ENCODE data around the gene ANAPC16. TPM values are rescaled to one million over a fixed set of nuclear protein-coding genes. Genes with fewer than 3 reads are reported as not detected.

ANAPC16 gene
- polyA plus RNA-seq (2013) = 51.1 and 52.7 TPM in 2 replicates

DNA sequence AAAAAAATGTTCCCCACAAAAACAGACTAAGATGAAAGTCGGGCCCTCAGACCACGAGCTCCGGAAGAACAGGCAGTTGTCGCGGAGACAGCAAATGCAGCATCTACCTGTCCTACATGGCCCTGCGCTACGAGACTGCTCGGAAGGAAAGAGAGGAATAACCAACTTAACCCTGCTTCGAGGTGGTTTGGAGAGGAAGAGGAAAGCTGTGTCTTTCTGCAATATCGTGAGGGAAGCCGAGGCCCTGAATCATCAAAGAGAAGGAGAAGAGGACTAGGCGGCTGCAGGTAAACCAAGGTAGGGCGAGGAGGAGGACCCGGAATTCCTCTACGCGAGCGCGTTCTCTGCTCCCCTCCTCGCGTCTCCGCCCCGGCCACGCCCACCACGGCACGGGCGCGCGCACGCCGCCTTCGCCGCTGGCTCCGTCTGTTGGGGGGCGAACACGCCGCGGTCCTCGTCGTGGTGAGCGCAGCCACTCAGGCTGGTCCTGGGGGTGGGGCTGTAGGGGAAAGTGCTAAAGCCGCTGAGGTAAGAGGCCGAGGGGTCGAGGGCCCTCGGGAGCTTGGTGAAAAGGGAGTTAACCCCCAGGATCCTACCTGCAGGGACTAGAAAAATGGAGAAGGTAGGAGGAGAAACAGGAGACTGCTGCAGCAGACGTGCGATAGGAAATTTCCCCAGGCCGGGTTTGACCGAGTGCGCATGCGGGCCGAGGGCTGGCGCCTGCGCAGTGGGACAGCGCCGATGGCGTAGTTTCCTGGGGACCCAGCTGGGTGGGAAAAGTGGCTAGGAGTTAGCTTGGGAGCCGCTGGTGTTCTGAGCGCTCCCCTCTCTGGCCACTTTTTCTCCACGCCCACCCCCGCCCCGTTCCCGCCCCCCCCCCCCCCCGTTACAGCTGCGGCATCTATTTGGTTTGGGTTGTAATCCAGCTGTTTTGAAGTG, at the start of gene ANAPC16, which contains the start of gene ASCC1:
Gene ANAPC16, plus strand, starts transcription at position 402 of the 939 bp plus-strand sequence. CDS start 7,903 bp downstream, outside the sequence.
Gene ASCC1, minus strand, starts transcription at position 666 of the 939 bp plus-strand sequence. CDS start 2,978 bp downstream, outside the sequence.
- H4K91ac ChIP-seq (ENCODE audit: low read depth, low read length) = peak within 1 kb of the TSS; percentile 87
- DNase-seq = peak; percentile 92 to 98
- H2AFZ ChIP-seq (ENCODE audit: insufficient read depth, low read length, poor library complexity) = peak within 1 kb of the TSS; percentile 71
- peak within 1 kb of the TSS; percentile 79 for H3K4me3 ChIP-seq (ENCODE audit: low read depth, low read length)
- H3K14ac ChIP-seq (ENCODE audit: low read length) = peak within 1 kb of the TSS; percentile 88
- H3K23ac ChIP-seq (ENCODE audit: low read length) = no peak within 1 kb of the TSS
- H3K79me1 ChIP-seq (ENCODE audit: low read length) = peaks cover 11% of the 10 kb centered on the region
- H2BK12ac ChIP-seq (ENCODE audit: low read length) = peak within 1 kb of the TSS; percentile 78
- peak within 1 kb of the TSS; percentile 94 for H3K9ac ChIP-seq (ENCODE audit: low read length)
- H3K27ac ChIP-seq (ENCODE audit: low read depth, low read length) = peak within 1 kb of the TSS; percentile 97
- H2BK5ac ChIP-seq (ENCODE audit: low read depth, low read length, poor library complexity) = peak within 1 kb of the TSS; percentile 89
- peaks cover 6% of the 10 kb centered on the region for H3K79me2 ChIP-seq (ENCODE audit: control insufficient read depth, insufficient read depth, low read length, poor library complexity)
- peaks cover 5% of the 10 kb centered on the region in 2 experiments for H3K36me3 ChIP-seq (ENCODE audit: control insufficient read depth in 1 of 2, insufficient read depth in 2 of 2, low read length in 2 of 2)
- H3K9me3 ChIP-seq (ENCODE audit: insufficient read depth, low read depth, low read length) = no peaks in the 10 kb centered on the region
- H2BK120ac ChIP-seq (ENCODE audit: insufficient read depth, low read length, poor library complexity) = peak within 1 kb of the TSS; percentile 75
- H3K4ac ChIP-seq (ENCODE audit: low read depth, low read length) = peak within 1 kb of the TSS; percentile 84
- peak within 1 kb of the TSS; percentile 95 for H4K8ac ChIP-seq (ENCODE audit: low read depth, low read length)
- peak within 1 kb of the TSS; percentile 76 for H2AK5ac ChIP-seq (ENCODE audit: low read length)
- H3K4me1 ChIP-seq (ENCODE audit: control insufficient read depth in 1 of 2, insufficient read depth in 2 of 2, low read length in 2 of 2) = peaks cover 5 to 7% of the 10 kb centered on the region in 2 experiments
- peak within 1 kb of the TSS; percentile 96 for H4K12ac ChIP-seq (ENCODE audit: low read depth, low read length)
- no peaks in the 10 kb centered on the region for H3K27me3 ChIP-seq (ENCODE audit: insufficient read depth, low read length)
- WGBS (ENCODE audit: extremely low coverage, insufficient coverage, insufficient read length) = no CpG with 5 or more reads among the region's 64 CpGs
- H3K4me2 ChIP-seq (ENCODE audit: low read length) = peak within 1 kb of the TSS; percentile 68
- H3K18ac ChIP-seq (ENCODE audit: low read length) = peak within 1 kb of the TSS; percentile 74

DNA sequence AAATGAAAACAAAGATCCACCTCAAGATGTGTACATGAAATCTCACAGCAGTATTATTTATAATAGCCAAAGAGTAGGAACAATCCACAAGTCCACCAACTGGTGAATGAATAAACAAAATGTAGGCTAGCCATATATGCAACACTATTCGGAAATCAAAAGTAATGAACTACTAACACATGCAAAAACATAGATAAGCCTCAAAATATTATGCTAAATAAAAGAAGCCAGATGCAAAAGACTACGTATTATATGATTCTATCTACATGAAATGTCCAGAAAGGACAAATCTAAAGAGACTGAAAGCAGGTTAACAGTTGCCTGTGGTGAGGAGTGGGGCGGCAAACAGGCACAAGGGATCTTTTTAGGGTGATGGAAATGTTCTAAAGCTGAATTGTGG, 48.7 kb upstream of the ANAPC16 start:
- no CpG with 5 or more reads among the region's 3 CpGs for WGBS (ENCODE audit: extremely low coverage, insufficient coverage, insufficient read length)
- H2AK5ac ChIP-seq (ENCODE audit: low read length) = no peak overlapping the region
- H4K12ac ChIP-seq (ENCODE audit: low read depth, low read length) = no peak overlapping the region
- no peak overlapping the region for H4K8ac ChIP-seq (ENCODE audit: low read depth, low read length)
- H4K91ac ChIP-seq (ENCODE audit: low read depth, low read length) = no peak overlapping the region
- no peak overlapping the region for H3K4me2 ChIP-seq (ENCODE audit: low read length)
- H3K18ac ChIP-seq (ENCODE audit: low read length) = no peak overlapping the region
- no peak overlapping the region for H3K4ac ChIP-seq (ENCODE audit: low read depth, low read length)
- no peak for DNase-seq
- peaks cover 6 to 7% of the 10 kb centered on the region in 2 experiments for H3K4me1 ChIP-seq (ENCODE audit: control insufficient read depth in 1 of 2, insufficient read depth in 2 of 2, low read length in 2 of 2)
- H2BK5ac ChIP-seq (ENCODE audit: low read depth, low read length, poor library complexity) = no peak overlapping the region
- no peak overlapping the region for H3K27ac ChIP-seq (ENCODE audit: low read depth, low read length)
- H3K79me2 ChIP-seq (ENCODE audit: control insufficient read depth, insufficient read depth, low read length, poor library complexity) = no peaks in the 10 kb centered on the region
- no peaks in the 10 kb centered on the region for H3K27me3 ChIP-seq (ENCODE audit: insufficient read depth, low read length)
- no peak overlapping the region for H2BK120ac ChIP-seq (ENCODE audit: insufficient read depth, low read length, poor library complexity)
- H2AFZ ChIP-seq (ENCODE audit: insufficient read depth, low read length, poor library complexity) = no peak overlapping the region
- H3K36me3 ChIP-seq (ENCODE audit: control insufficient read depth in 1 of 2, insufficient read depth in 2 of 2, low read length in 2 of 2) = no peaks in the 10 kb centered on the region
- H3K79me1 ChIP-seq (ENCODE audit: low read length) = peaks cover 7% of the 10 kb centered on the region
- H2BK12ac ChIP-seq (ENCODE audit: low read length) = no peak overlapping the region
- H3K14ac ChIP-seq (ENCODE audit: low read length) = no peak overlapping the region
- H3K9me3 ChIP-seq (ENCODE audit: insufficient read depth, low read depth, low read length) = no peaks in the 10 kb centered on the region
- H3K23ac ChIP-seq (ENCODE audit: low read length) = no peak overlapping the region
- no peak overlapping the region for H3K9ac ChIP-seq (ENCODE audit: low read length)
- no peak overlapping the region for H3K4me3 ChIP-seq (ENCODE audit: low read depth, low read length)

DNA sequence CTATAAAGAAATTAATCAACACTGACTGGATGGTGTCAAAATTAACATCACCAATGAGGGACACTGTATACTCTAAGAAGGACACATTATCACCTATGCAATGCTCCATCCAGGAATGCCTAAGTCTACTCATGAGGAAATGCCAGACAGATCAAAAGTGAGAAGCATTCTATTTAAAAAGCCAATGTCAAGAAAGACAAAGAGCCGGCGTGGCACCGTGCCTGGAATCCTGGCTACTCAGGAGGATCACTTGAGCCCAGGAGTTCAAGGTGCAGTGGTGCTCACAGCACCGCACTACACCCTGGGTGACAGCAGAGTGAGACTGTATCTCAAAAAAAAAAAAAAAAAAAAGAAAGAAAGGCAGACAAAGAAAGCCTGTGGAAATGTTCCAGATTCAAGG, 45.5 kb upstream of the ANAPC16 start:
- Histone ChIP-seq H3K79me2 (ENCODE audit: control insufficient read depth, insufficient read depth, low read length, poor library complexity) (no peaks in the 10 kb centered on the region), H2BK5ac (ENCODE audit: low read depth, low read length, poor library complexity) (no peak overlapping the region), H2AK5ac (ENCODE audit: low read length) (no peak overlapping the region), H3K4me2 (ENCODE audit: low read length) (no peak overlapping the region), H3K79me1 (ENCODE audit: low read length) (peaks cover 7% of the 10 kb centered on the region), H3K18ac (ENCODE audit: low read length) (no peak overlapping the region), H2BK120ac (ENCODE audit: insufficient read depth, low read length, poor library complexity) (no peak overlapping the region), H3K9ac (ENCODE audit: low read length) (no peak overlapping the region), H3K14ac (ENCODE audit: low read length) (no peak overlapping the region), H3K27ac (ENCODE audit: low read depth, low read length) (peak overlapping the region; percentile 49), H3K36me3 (ENCODE audit: control insufficient read depth in 1 of 2, insufficient read depth in 2 of 2, low read length in 2 of 2) (no peaks in the 10 kb centered on the region), H4K91ac (ENCODE audit: low read depth, low read length) (no peak overlapping the region), H3K4ac (ENCODE audit: low read depth, low read length) (peak overlapping the region; percentile 64), H3K9me3 (ENCODE audit: insufficient read depth, low read depth, low read length) (no peaks in the 10 kb centered on the region), H2BK12ac (ENCODE audit: low read length) (no peak overlapping the region), H3K4me1 (ENCODE audit: control insufficient read depth in 1 of 2, insufficient read depth in 2 of 2, low read length in 2 of 2) (peaks cover 6 to 7% of the 10 kb centered on the region in 2 experiments), H3K23ac (ENCODE audit: low read length) (no peak overlapping the region), H4K12ac (ENCODE audit: low read depth, low read length) (no peak overlapping the region), H2AFZ (ENCODE audit: insufficient read depth, low read length, poor library complexity) (no peak overlapping the region), H3K4me3 (ENCODE audit: low read depth, low read length) (no peak overlapping the region), H3K27me3 (ENCODE audit: insufficient read depth, low read length) (no peaks in the 10 kb centered on the region), H4K8ac (ENCODE audit: low read depth, low read length) (no peak overlapping the region)
- no peak for DNase-seq
- no CpG with 5 or more reads among the region's 4 CpGs for WGBS (ENCODE audit: extremely low coverage, insufficient coverage, insufficient read length)

GRCh38 chr10:72170733-72171132, 45.1 kb upstream of the ANAPC16 start:
- H2AK5ac ChIP-seq (ENCODE audit: low read length) = no peak overlapping the region
- H2BK5ac ChIP-seq (ENCODE audit: low read depth, low read length, poor library complexity) = peak overlapping the region; percentile 76
- no peak overlapping the region for H3K23ac ChIP-seq (ENCODE audit: low read length)
- H2BK12ac ChIP-seq (ENCODE audit: low read length) = peak overlapping the region; percentile 65
- H3K4me1 ChIP-seq (ENCODE audit: control insufficient read depth in 1 of 2, insufficient read depth in 2 of 2, low read length in 2 of 2) = peaks cover 6 to 7% of the 10 kb centered on the region in 2 experiments
- no peak overlapping the region for H3K4ac ChIP-seq (ENCODE audit: low read depth, low read length)
- H3K79me1 ChIP-seq (ENCODE audit: low read length) = peaks cover 9% of the 10 kb centered on the region
- no peaks in the 10 kb centered on the region for H3K36me3 ChIP-seq (ENCODE audit: control insufficient read depth in 1 of 2, insufficient read depth in 2 of 2, low read length in 2 of 2)
- H3K4me3 ChIP-seq (ENCODE audit: low read depth, low read length) = no peak overlapping the region
- no CpG with 5 or more reads among the region's 4 CpGs for WGBS (ENCODE audit: extremely low coverage, insufficient coverage, insufficient read length)
- peak overlapping the region; percentile 57 for H3K27ac ChIP-seq (ENCODE audit: low read depth, low read length)
- H3K9ac ChIP-seq (ENCODE audit: low read length) = no peak overlapping the region
- no peak overlapping the region for H4K8ac ChIP-seq (ENCODE audit: low read depth, low read length)
- H3K18ac ChIP-seq (ENCODE audit: low read length) = no peak overlapping the region
- DNase-seq = no peak
- no peaks in the 10 kb centered on the region for H3K27me3 ChIP-seq (ENCODE audit: insufficient read depth, low read length)
- H4K91ac ChIP-seq (ENCODE audit: low read depth, low read length) = no peak overlapping the region
- H3K14ac ChIP-seq (ENCODE audit: low read length) = no peak overlapping the region
- H3K4me2 ChIP-seq (ENCODE audit: low read length) = no peak overlapping the region
- peak overlapping the region; percentile 49 for H2BK120ac ChIP-seq (ENCODE audit: insufficient read depth, low read length, poor library complexity)
- no peak overlapping the region for H2AFZ ChIP-seq (ENCODE audit: insufficient read depth, low read length, poor library complexity)
- H3K79me2 ChIP-seq (ENCODE audit: control insufficient read depth, insufficient read depth, low read length, poor library complexity) = no peaks in the 10 kb centered on the region
- no peak overlapping the region for H4K12ac ChIP-seq (ENCODE audit: low read depth, low read length)
- H3K9me3 ChIP-seq (ENCODE audit: insufficient read depth, low read depth, low read length) = no peaks in the 10 kb centered on the region
